ENCODE data around the gene TMEM40. TPM values are rescaled to one million over a fixed set of nuclear protein-coding genes. Genes with fewer than 3 reads are reported as not detected.
"Not testable (repeated sequence)": the region's sequence is repeated elsewhere in the genome, so short reads cannot be mapped to it uniquely, and the experiment has no call there.

Gene TMEM40
- total RNA-seq, 1 donor, result not detected

- Histone ChIP-seq H2AFZ (ENCODE audit: low read length) (no peak overlapping the region), H4K20me1 (ENCODE audit: insufficient read depth, low read length) (no peaks in the 10 kb centered on the region), H3K4me2 (ENCODE audit: insufficient read depth, low read length) (no peak overlapping the region), H3K27me3 (ENCODE audit: insufficient read depth, low read length) (peaks cover 19% of the 10 kb centered on the region), H3K4me1 (ENCODE audit: insufficient read depth, low read length) (no peaks in the 10 kb centered on the region), H3K4me3 (ENCODE audit: insufficient read depth, low read length) (no peak overlapping the region), H3K27ac (ENCODE audit: low read depth, low read length) (no peak overlapping the region), H3K79me2 (ENCODE audit: insufficient read depth, low read length) (no peaks in the 10 kb centered on the region), H3K36me3 (ENCODE audit: insufficient read depth, low read length) (no peaks in the 10 kb centered on the region), H3K9me3 (ENCODE audit: low read depth, low read length) (no peaks in the 10 kb centered on the region)
- TF ChIP-seq CTCF (IDR thresholded peaks at IDR 0.05; ENCODE audit: extremely low read depth, low read depth, low read length), result no peak
- DNase-seq (ENCODE audit: insufficient read length, low spot score, missing footprints), result no peak
Observed at GRCh38 chr3:12782172-12782815, 23.2 kb upstream of the TMEM40 start.

DNA sequence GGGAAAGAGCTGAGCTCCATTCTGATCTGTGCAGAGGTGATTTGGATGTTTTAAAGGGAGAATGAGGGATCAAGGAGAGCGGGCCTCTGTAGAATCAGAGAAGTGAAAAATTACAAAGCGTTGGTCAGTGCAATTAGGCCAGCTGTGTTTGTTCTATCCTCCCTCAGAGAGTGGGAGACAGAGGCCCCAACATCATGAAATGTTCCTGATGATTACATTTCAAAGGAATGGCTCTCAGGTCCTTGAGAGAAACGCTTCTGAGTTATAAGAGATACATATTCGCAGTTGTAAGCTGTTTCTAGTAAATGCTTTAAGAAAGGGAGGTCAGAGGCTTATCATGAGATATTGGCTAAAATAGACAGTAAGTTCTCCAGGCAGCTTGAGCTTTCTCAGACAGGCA lies 21.7 kb upstream of the TMEM40 start:
- Histone ChIP-seq H4K20me1 (ENCODE audit: insufficient read depth, low read length) (no peaks in the 10 kb centered on the region), H3K4me3 (ENCODE audit: insufficient read depth, low read length) (no peak overlapping the region), H3K27me3 (ENCODE audit: insufficient read depth, low read length) (peaks cover 14% of the 10 kb centered on the region), H3K9me3 (ENCODE audit: low read depth, low read length) (no peaks in the 10 kb centered on the region), H2AFZ (ENCODE audit: low read length) (peak overlapping the region; percentile 51), H3K79me2 (ENCODE audit: insufficient read depth, low read length) (no peaks in the 10 kb centered on the region), H3K4me1 (ENCODE audit: insufficient read depth, low read length) (no peaks in the 10 kb centered on the region), H3K36me3 (ENCODE audit: insufficient read depth, low read length) (no peaks in the 10 kb centered on the region), H3K4me2 (ENCODE audit: insufficient read depth, low read length) (no peak overlapping the region), H3K27ac (ENCODE audit: low read depth, low read length) (no peak overlapping the region)
- no peak for DNase-seq (ENCODE audit: insufficient read length, low spot score, missing footprints)
- no peak for TF ChIP-seq CTCF (IDR thresholded peaks at IDR 0.05; ENCODE audit: extremely low read depth, low read depth, low read length)

GRCh38 chr3:12777171-12777570 lies 18.1 kb upstream of the TMEM40 start:
- DNase-seq (ENCODE audit: insufficient read length, low spot score, missing footprints), result no peak
- peaks cover 10% of the 10 kb centered on the region for H3K27me3 ChIP-seq (ENCODE audit: insufficient read depth, low read length)
- H3K4me2 ChIP-seq (ENCODE audit: insufficient read depth, low read length), result no peak overlapping the region
- H3K27ac ChIP-seq (ENCODE audit: low read depth, low read length), result no peak overlapping the region
- H4K20me1 ChIP-seq (ENCODE audit: insufficient read depth, low read length), result no peaks in the 10 kb centered on the region
- no peak for TF ChIP-seq CTCF (IDR thresholded peaks at IDR 0.05; ENCODE audit: extremely low read depth, low read depth, low read length)
- no peaks in the 10 kb centered on the region for H3K4me1 ChIP-seq (ENCODE audit: insufficient read depth, low read length)
- no peak overlapping the region for H2AFZ ChIP-seq (ENCODE audit: low read length)
- H3K79me2 ChIP-seq (ENCODE audit: insufficient read depth, low read length), result no peaks in the 10 kb centered on the region
- H3K4me3 ChIP-seq (ENCODE audit: insufficient read depth, low read length), result no peak overlapping the region
- no peaks in the 10 kb centered on the region for H3K9me3 ChIP-seq (ENCODE audit: low read depth, low read length)
- no peaks in the 10 kb centered on the region for H3K36me3 ChIP-seq (ENCODE audit: insufficient read depth, low read length)

DNA sequence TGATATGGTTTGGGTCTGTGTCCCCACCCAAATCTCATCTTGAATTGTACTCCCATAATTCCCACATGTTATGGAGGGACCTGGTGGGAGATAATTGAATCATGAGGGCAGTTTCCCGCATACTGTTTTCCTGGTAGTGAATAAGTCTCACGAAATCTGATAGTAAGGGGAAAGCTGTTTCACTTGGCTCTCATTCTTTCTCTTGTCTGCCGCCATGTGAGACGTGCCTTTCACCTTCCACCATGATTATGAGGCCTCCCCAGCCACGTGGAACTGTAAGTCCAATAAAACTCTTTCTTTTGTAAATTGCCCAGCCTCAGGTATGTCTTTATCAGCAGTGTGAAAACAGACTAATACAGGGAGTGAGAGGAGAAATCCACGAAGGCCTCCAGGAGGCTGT lies 16.9 kb upstream of the TMEM40 start:
- not testable (repeated sequence) for H3K4me3 ChIP-seq (ENCODE audit: insufficient read depth, low read length); H4K20me1 ChIP-seq (ENCODE audit: insufficient read depth, low read length); H3K27me3 ChIP-seq (ENCODE audit: insufficient read depth, low read length); H2AFZ ChIP-seq (ENCODE audit: low read length); DNase-seq (ENCODE audit: insufficient read length, low spot score, missing footprints); H3K9me3 ChIP-seq (ENCODE audit: low read depth, low read length); H3K4me2 ChIP-seq (ENCODE audit: insufficient read depth, low read length); H3K4me1 ChIP-seq (ENCODE audit: insufficient read depth, low read length); H3K27ac ChIP-seq (ENCODE audit: low read depth, low read length); H3K36me3 ChIP-seq (ENCODE audit: insufficient read depth, low read length); H3K79me2 ChIP-seq (ENCODE audit: insufficient read depth, low read length)

Data from osteoblast (primary cell).